HEK293 (cell line): ENCODE results near the gene NEK10.

ENCODE experiments used
- CTCF ChIA-PET: fragments of 350-600 bp; formaldehyde crosslinking; extraction: SDS; loops from one replicate; lab custom pipeline; 2021; ENCODE audit warnings: antibody characterized with exemption; lab: Yijun Ruan, JAX
- POLR2A ChIA-PET: fragments of 300-600 bp; formaldehyde crosslinking; extraction: SDS; loops from one replicate; lab custom pipeline; 2020; ENCODE audit warnings: antibody characterized with exemption, inconsistent platforms; lab: Yijun Ruan, JAX
- H3K27ac ChIP-seq: fragments of 200-500 bp; sonication (Bioruptor generic); 2 replicates; pipeline ENCODE4 v1.5.1; 2014; ENCODE audit warnings: low read depth, low read length, control low read depth, inconsistent platforms; ENCODE audit errors: extremely low read depth
- H3K36me3 ChIP-seq, 2 experiments: fragments of 200-500 bp in 1 of 2; sonication (Bioruptor generic) in 1 of 2; 1 replicate in 1 of 2; 2 replicates in 1 of 2; pipeline ENCODE4 v1.5.1; 2014 to 2017; ENCODE audit warnings: inconsistent platforms in 2 of 2, low read length in 2 of 2; ENCODE audit not compliant: control insufficient read depth in 2 of 2, insufficient read depth in 1 of 2
- H3K4me1 ChIP-seq: fragments of 200-500 bp; sonication (Bioruptor generic); 2 replicates; pipeline ENCODE4 v1.5.1; 2014; ENCODE audit warnings: mild to moderate bottlenecking, low read length, inconsistent platforms; ENCODE audit not compliant: control insufficient read depth, insufficient read depth
- H3K4me3 ChIP-seq: 2 replicates; pipeline ENCODE4 v1.5.1; 2011; ENCODE audit warnings: low read depth, mild to moderate bottlenecking, control low read depth, low read length, moderate library complexity
- H3K9me3 ChIP-seq: fragments of 200-500 bp; sonication (Bioruptor generic); 2 replicates; pipeline ENCODE4 v1.5.1; 2014; ENCODE audit warnings: low read depth, low read length, inconsistent platforms; ENCODE audit not compliant: control insufficient read depth, insufficient read depth
- CTCF ChIP-seq: fragments of 450-650 bp; formaldehyde crosslinking; IDR thresholded peaks from 2 replicates; pipeline ENCODE4 v1.5.1; 2016; ENCODE audit warnings: missing biosample characterization, missing genetic modification characterization
- ELK4 ChIP-seq: IDR thresholded peaks from 2 replicates; pipeline ENCODE4 v1.6.1; 2011; ENCODE audit warnings: mild to moderate bottlenecking, low read depth, low read length, borderline replicate concordance
- INSM2 ChIP-seq: fragments of 450-650 bp; formaldehyde crosslinking; IDR thresholded peaks from 2 replicates; pipeline ENCODE4 v1.5.1; 2016; ENCODE audit warnings: missing biosample characterization, missing genetic modification characterization
- KLF16 ChIP-seq: fragments of 450-650 bp; formaldehyde crosslinking; IDR thresholded peaks from 2 replicates; pipeline ENCODE4 v1.5.1; 2017; ENCODE audit warnings: missing biosample characterization, missing genetic modification characterization
- RBAK ChIP-seq: fragments of 450-650 bp; formaldehyde crosslinking; IDR thresholded peaks from 2 replicates; pipeline ENCODE4 v1.5.1; 2016; ENCODE audit warnings: missing biosample characterization, missing genetic modification characterization
- ZBTB17 ChIP-seq: fragments of 450-650 bp; formaldehyde crosslinking; IDR thresholded peaks from 2 replicates; pipeline ENCODE4 v1.5.1; 2016; ENCODE audit warnings: missing biosample characterization, missing genetic modification characterization
- ZBTB44 ChIP-seq: fragments of 450-650 bp; IDR thresholded peaks from 2 replicates; pipeline ENCODE4 v1.5.1; 2018; ENCODE audit warnings: missing biosample characterization, mild to moderate bottlenecking, missing genetic modification characterization
- ZFP41 ChIP-seq: fragments of 450-650 bp; formaldehyde crosslinking; IDR thresholded peaks from 2 replicates; pipeline ENCODE4 v1.5.1; 2016; ENCODE audit warnings: missing biosample characterization, missing genetic modification characterization, borderline replicate concordance
- ZNF169 ChIP-seq: fragments of 450-650 bp; formaldehyde crosslinking; IDR thresholded peaks from 2 replicates; pipeline ENCODE4 v1.5.1; 2016; ENCODE audit warnings: missing biosample characterization, missing genetic modification characterization
- ZNF175 ChIP-seq: fragments of 450-650 bp; formaldehyde crosslinking; IDR thresholded peaks from 2 replicates; pipeline ENCODE4 v1.5.1; 2016; ENCODE audit warnings: missing biosample characterization, missing genetic modification characterization
- ZNF184 ChIP-seq: fragments of 450-650 bp; IDR thresholded peaks from 2 replicates; pipeline ENCODE4 v1.5.1; 2018; ENCODE audit warnings: missing biosample characterization, mild to moderate bottlenecking, missing genetic modification characterization
- ZNF280D ChIP-seq: fragments of 450-650 bp; formaldehyde crosslinking; IDR thresholded peaks from 2 replicates; pipeline ENCODE4 v1.5.1; 2016; ENCODE audit warnings: missing biosample characterization, missing genetic modification characterization
- ZNF335 ChIP-seq: fragments of 450-650 bp; formaldehyde crosslinking; conservative IDR thresholded peaks from 2 replicates; pipeline ENCODE4 v1.5.1; 2016; ENCODE audit warnings: missing biosample characterization, missing genetic modification characterization
- ZNF394 ChIP-seq: fragments of 450-650 bp; formaldehyde crosslinking; IDR thresholded peaks from 2 replicates; pipeline ENCODE4 v1.5.1; 2016; ENCODE audit warnings: missing biosample characterization, missing genetic modification characterization, mild to moderate bottlenecking, moderate library complexity, borderline replicate concordance
- ZNF423 ChIP-seq: fragments of 450-650 bp; formaldehyde crosslinking; IDR thresholded peaks from 2 replicates; pipeline ENCODE4 v1.5.1; 2016; ENCODE audit warnings: missing biosample characterization, missing genetic modification characterization
- ZNF521 ChIP-seq: fragments of 450-650 bp; formaldehyde crosslinking; IDR thresholded peaks from 2 replicates; pipeline ENCODE4 v1.5.1; 2017; ENCODE audit warnings: missing biosample characterization, mild to moderate bottlenecking, missing genetic modification characterization
- ZNF549 ChIP-seq: fragments of 450-650 bp; IDR thresholded peaks from 2 replicates; pipeline ENCODE4 v1.5.1; 2018; ENCODE audit warnings: missing biosample characterization, missing genetic modification characterization, mild to moderate bottlenecking, inconsistent platforms, moderate library complexity
- ZNF791 ChIP-seq: fragments of 450-650 bp; formaldehyde crosslinking; IDR thresholded peaks from 2 replicates; pipeline ENCODE4 v1.5.1; 2016; ENCODE audit warnings: missing biosample characterization, missing genetic modification characterization
- ZSCAN23 ChIP-seq: fragments of 450-650 bp; formaldehyde crosslinking; IDR thresholded peaks from 2 replicates; pipeline ENCODE4 v1.5.1; 2016; ENCODE audit warnings: missing biosample characterization, missing genetic modification characterization
- TF ChIP-seq, protein P1 (sequence below): fragments of 450-650 bp; formaldehyde crosslinking; IDR thresholded peaks from 2 replicates; pipeline ENCODE4 v1.5.1; 2016; ENCODE audit warnings: missing biosample characterization, missing genetic modification characterization, borderline replicate concordance
- TF ChIP-seq, protein P2 (sequence below): fragments of 450-650 bp; formaldehyde crosslinking; IDR thresholded peaks from 2 replicates; pipeline ENCODE4 v1.5.1; 2016; ENCODE audit warnings: missing biosample characterization, missing genetic modification characterization

The NEK10 gene

GRCh38 chr3:27193056-27193455, 176.1 kb downstream of the NEK10 start:
- no peaks in the 10 kb centered on the region for H3K36me3 ChIP-seq
- TF ChIP-seq ZNF184 (no peak), ZSCAN23 (tag by site-specific recombination) (no peak), ZFP41 (tag by site-specific recombination) (no peak), ZNF521 (tag by site-specific recombination) (no peak), ZNF423 (no peak), ZBTB44 (tag by site-specific recombination) (no peak), INSM2 (tag by site-specific recombination) (no peak), ZNF335 (no peak), ZNF280D (no peak), RBAK (tag by site-specific recombination) (no peak)
- TF ChIP-seq, protein P1, sequence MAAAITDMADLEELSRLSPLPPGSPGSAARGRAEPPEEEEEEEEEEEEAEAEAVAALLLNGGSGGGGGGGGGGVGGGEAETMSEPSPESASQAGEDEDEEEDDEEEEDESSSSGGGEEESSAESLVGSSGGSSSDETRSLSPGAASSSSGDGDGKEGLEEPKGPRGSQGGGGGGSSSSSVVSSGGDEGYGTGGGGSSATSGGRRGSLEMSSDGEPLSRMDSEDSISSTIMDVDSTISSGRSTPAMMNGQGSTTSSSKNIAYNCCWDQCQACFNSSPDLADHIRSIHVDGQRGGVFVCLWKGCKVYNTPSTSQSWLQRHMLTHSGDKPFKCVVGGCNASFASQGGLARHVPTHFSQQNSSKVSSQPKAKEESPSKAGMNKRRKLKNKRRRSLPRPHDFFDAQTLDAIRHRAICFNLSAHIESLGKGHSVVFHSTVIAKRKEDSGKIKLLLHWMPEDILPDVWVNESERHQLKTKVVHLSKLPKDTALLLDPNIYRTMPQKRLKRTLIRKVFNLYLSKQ: no peak
- H3K27ac ChIP-seq: no peak overlapping the region
- no peaks in the 10 kb centered on the region for H3K9me3 ChIP-seq
- H3K4me3 ChIP-seq: no peak overlapping the region
- ChIA-PET CTCF (no interaction called here), POLR2A (no interaction called here)
- no peaks in the 10 kb centered on the region for H3K4me1 ChIP-seq

- no peaks in the 10 kb centered on the region for H3K9me3 ChIP-seq
- ChIA-PET CTCF (no interaction called here), POLR2A (no interaction called here)
- no peak overlapping the region for H3K27ac ChIP-seq
- H3K36me3 ChIP-seq: no peaks in the 10 kb centered on the region
- no peak overlapping the region for H3K4me3 ChIP-seq
- no peaks in the 10 kb centered on the region for H3K4me1 ChIP-seq
- TF ChIP-seq ZBTB17 (no peak), ZNF169 (tag by site-specific recombination) (no peak), CTCF (tag by site-specific recombination) (no peak), ZNF335 (no peak), ZNF175 (tag by site-specific recombination) (no peak), ZNF394 (tag by site-specific recombination) (no peak), ELK4 (no peak), ZNF549 (tag by site-specific recombination) (no peak), ZNF791 (no peak), KLF16 (tag by site-specific recombination) (no peak)
- TF ChIP-seq, protein P2, sequence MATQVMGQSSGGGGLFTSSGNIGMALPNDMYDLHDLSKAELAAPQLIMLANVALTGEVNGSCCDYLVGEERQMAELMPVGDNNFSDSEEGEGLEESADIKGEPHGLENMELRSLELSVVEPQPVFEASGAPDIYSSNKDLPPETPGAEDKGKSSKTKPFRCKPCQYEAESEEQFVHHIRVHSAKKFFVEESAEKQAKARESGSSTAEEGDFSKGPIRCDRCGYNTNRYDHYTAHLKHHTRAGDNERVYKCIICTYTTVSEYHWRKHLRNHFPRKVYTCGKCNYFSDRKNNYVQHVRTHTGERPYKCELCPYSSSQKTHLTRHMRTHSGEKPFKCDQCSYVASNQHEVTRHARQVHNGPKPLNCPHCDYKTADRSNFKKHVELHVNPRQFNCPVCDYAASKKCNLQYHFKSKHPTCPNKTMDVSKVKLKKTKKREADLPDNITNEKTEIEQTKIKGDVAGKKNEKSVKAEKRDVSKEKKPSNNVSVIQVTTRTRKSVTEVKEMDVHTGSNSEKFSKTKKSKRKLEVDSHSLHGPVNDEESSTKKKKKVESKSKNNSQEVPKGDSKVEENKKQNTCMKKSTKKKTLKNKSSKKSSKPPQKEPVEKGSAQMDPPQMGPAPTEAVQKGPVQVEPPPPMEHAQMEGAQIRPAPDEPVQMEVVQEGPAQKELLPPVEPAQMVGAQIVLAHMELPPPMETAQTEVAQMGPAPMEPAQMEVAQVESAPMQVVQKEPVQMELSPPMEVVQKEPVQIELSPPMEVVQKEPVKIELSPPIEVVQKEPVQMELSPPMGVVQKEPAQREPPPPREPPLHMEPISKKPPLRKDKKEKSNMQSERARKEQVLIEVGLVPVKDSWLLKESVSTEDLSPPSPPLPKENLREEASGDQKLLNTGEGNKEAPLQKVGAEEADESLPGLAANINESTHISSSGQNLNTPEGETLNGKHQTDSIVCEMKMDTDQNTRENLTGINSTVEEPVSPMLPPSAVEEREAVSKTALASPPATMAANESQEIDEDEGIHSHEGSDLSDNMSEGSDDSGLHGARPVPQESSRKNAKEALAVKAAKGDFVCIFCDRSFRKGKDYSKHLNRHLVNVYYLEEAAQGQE (tag by site-specific recombination): no peak
Measured at GRCh38 chr3:27186013-27186412, 183.2 kb downstream of the NEK10 start.
